ENCODE measurements around the gene ASB8. TPM values are rescaled to one million over a fixed set of nuclear protein-coding genes. Genes with fewer than 3 reads are reported as not detected.

Gene ASB8
- total RNA-seq, 2 donors from 2014 or later = 37.0 to 39.5 TPM

DNA sequence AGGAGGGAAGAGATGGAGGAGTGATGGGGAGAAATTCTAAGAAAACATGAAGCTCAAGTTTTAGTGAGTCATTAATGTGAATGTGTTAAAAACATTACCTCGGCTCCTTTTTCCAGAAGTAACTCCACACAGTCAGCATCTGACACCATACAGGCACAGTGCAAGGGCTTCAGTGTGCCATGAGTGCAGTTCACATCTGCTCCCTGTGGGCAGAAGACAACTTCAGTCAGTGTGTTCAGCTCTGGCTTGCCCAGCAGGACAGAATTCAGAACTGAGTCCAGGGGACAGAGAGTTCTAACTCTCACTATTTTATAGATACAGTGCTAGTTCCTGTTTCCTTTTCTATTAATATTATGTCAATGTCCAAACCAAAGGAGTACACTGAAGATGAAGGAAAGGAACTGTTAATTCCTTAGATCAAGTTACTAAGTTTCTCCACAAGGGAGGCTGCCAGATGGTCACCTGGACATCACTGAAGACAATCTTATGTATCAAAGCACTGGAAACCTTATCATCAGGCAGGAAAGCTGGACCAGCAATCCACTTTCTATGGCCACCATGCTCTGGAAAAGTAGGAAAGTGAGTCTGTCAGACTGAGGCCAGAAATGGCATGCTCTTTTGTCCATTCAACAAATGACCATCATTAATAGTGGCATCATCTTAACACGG lies 6.1 kb downstream of the ASB8 start:
- Histone ChIP-seq H3K27ac (no peak overlapping the region), H3K9me3 (no peaks in the 10 kb centered on the region), H3K4me1 (peaks cover 3% of the 10 kb centered on the region), H3K36me3 (peaks cover 18% of the 10 kb centered on the region), H3K27me3 (no peaks in the 10 kb centered on the region), H3K9ac (ENCODE audit: low read depth in 2 of 2, low read length in 2 of 2) (no peak overlapping the region), H3K4me3 (no peak overlapping the region)
- intact Hi-C loops (cut with DNase I) = loop anchor here (5.0 kb wide), 1 partner anchor 44 kb away; the partner anchor contains the start of gene SENP1
- TF ChIP-seq, protein P1, sequence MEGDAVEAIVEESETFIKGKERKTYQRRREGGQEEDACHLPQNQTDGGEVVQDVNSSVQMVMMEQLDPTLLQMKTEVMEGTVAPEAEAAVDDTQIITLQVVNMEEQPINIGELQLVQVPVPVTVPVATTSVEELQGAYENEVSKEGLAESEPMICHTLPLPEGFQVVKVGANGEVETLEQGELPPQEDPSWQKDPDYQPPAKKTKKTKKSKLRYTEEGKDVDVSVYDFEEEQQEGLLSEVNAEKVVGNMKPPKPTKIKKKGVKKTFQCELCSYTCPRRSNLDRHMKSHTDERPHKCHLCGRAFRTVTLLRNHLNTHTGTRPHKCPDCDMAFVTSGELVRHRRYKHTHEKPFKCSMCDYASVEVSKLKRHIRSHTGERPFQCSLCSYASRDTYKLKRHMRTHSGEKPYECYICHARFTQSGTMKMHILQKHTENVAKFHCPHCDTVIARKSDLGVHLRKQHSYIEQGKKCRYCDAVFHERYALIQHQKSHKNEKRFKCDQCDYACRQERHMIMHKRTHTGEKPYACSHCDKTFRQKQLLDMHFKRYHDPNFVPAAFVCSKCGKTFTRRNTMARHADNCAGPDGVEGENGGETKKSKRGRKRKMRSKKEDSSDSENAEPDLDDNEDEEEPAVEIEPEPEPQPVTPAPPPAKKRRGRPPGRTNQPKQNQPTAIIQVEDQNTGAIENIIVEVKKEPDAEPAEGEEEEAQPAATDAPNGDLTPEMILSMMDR (IDR thresholded peaks at IDR 0.05) = no peak
- no peak for DNase-seq

DNA sequence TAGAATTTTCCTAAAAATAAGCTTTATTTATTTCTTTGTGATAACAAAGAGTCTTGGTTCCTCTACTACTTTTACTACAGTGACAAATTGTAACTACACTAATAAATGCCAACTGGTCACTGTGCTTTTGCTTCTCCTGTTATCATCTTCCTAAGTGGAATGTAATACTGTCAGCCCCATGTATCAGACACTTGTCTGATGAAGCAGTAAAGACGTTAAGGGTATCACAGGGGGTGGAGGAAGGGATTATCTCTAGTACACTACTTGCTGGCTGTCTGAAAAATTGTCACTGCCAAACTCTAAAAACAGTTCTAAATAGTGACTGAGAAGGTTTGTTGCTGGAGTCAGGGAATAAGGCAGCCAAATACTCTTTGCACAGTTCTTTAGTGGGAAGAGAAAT lies 11.3 kb downstream of the ASB8 start:
- H3K36me3 ChIP-seq = peaks cover 12% of the 10 kb centered on the region

DNA sequence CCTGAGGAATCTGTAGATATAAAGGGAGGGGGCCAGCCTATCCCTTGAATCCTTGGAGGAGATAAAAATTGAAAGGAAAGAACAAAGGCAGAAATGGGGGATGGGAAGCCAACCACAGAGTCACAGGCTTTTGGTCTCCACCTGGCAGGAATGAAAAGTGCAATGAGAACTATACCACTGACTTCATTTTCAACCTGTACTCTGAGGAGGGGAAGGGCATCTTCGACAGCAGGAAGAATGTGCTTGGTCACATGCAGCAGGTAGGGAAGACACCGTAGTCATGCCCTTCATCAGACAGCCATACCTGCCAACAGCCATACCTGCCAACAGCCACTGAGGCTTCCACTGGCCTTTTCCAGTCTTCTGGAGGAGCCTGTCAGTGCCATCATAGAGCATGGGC lies 13.4 kb downstream of the ASB8 start:
- H3K9me3 ChIP-seq = no peaks in the 10 kb centered on the region
- peaks cover under 1% of the 10 kb centered on the region for H3K36me3 ChIP-seq
- no peak overlapping the region for H3K4me3 ChIP-seq
- intact Hi-C loops (cut with DNase I) = no loop called here
- TF ChIP-seq, protein P1 (IDR thresholded peaks at IDR 0.05) = no peak
- no peaks in the 10 kb centered on the region for H3K4me1 ChIP-seq
- H3K27me3 ChIP-seq = no peaks in the 10 kb centered on the region
- no peak for DNase-seq
- H3K27ac ChIP-seq = no peak overlapping the region
- no peak overlapping the region for H3K9ac ChIP-seq (ENCODE audit: low read depth in 2 of 2, low read length in 2 of 2)

More for the DNA sequence above, 11.3 kb downstream of the ASB8 start:
- Histone ChIP-seq H3K9me3 (no peaks in the 10 kb centered on the region), H3K4me1 (no peaks in the 10 kb centered on the region), H3K4me3 (no peak overlapping the region), H3K27me3 (no peaks in the 10 kb centered on the region), H3K9ac (ENCODE audit: low read depth in 2 of 2, low read length in 2 of 2) (no peak overlapping the region), H3K27ac (no peak overlapping the region)
- DNase-seq = no peak
- intact Hi-C loops (cut with DNase I) = no loop called here
- TF ChIP-seq, protein P1 (IDR thresholded peaks at IDR 0.05) = no peak

DNA sequence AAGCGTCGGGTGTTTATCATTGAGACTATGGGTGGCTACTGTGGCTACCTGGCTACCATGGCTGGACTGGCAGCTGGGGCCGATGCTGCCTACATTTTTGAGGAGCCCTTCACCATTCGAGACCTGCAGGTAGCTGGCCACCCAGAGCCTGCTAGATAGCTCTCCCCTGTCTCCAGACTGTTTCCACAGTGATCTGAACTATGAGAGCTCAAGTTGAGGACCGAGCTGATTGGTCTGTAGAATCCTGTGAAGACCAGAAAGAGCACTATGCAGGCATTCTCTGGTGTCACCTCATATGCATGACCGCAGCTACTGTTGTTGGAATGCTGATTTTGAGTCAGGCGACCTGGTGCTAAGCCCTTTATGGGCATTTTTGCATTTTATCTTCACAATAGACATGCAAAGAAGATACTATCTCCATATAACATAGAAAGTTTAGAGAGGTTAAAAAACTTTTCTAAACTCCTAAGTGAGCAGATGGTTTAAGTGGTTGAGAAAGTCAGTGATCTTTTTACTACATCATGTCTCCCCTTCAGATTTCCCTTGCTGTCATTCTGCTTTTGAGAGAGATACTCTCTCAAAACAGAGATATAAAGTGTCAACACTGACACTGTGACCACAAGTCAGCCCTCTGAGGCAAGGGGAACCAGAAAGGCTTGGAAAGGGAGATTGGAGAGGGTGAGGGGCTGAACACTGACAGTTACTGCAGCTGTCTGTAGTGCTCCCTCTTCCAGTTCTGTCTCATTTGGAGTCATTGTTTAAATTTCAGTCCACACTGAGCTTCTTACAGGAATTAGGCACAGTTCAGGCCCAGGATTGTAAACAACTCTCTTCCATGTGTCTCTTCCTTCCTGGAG lies 14.3 kb downstream of the ASB8 start:
- Histone ChIP-seq H3K9ac (ENCODE audit: low read depth in 2 of 2, low read length in 2 of 2) (no peak overlapping the region), H3K36me3 (no peaks in the 10 kb centered on the region), H3K4me1 (no peaks in the 10 kb centered on the region), H3K4me3 (no peak overlapping the region), H3K27ac (no peak overlapping the region), H3K9me3 (no peaks in the 10 kb centered on the region), H3K27me3 (no peaks in the 10 kb centered on the region)
- no peak for DNase-seq
- TF ChIP-seq, protein P1 (IDR thresholded peaks at IDR 0.05) = no peak
- intact Hi-C loops (cut with DNase I) = no loop called here

DNA sequence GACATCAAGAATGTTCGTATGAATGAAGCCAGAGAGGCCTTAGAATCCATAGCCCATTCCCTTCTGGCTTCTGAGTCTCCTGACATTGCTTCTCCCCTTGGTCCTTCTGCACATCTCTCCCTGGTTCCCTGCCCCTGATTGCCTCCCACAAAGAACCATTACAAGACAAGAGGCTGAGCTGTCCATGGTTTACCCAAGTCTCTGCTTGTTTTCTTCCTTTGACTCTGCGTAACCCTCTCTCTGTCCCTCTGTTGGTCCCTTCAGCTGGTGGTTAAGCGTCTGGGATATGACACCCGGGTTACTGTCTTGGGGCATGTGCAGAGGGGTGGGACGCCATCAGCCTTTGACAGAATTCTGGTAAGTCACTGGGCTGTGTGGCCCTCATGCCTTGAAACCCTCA lies 22.3 kb downstream of the ASB8 start:
- Histone ChIP-seq H3K4me3 (no peak overlapping the region), H3K9ac (ENCODE audit: low read depth in 2 of 2, low read length in 2 of 2) (no peak overlapping the region), H3K36me3 (no peaks in the 10 kb centered on the region), H3K4me1 (no peaks in the 10 kb centered on the region), H3K27ac (no peak overlapping the region), H3K9me3 (no peaks in the 10 kb centered on the region), H3K27me3 (no peaks in the 10 kb centered on the region)
- intact Hi-C loops (cut with DNase I) = no loop called here
- TF ChIP-seq, protein P1 (IDR thresholded peaks at IDR 0.05) = no peak
- DNase-seq = no peak

Measured in colonic mucosa (tissue), 4 donors.